ENCODE data around the gene PTPRG. TPM values are rescaled to one million over a fixed set of nuclear protein-coding genes. Genes with fewer than 3 reads are reported as not detected.

Gene PTPRG
- total RNA-seq, 1 experiment from 2014 or later, result 32.1 TPM

DNA sequence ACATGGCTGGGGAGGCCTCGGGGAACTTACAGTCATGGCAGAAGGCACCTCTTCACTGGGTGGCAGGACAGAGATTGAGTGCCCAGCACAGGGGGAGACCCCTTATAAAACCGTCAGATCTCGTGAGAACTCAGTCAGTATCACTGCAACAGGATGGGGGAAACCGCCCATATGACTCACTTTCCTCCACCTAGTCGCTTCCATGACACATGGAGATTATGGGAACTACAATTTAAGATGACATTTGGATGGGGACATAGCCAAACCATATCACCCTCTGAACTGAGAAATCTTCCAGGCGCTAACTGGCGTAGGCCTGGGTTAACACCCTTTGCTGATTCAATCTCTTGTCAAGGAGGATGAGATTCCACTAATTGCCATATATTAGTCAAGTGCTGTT is 419.7 kb downstream of the PTPRG start:
- RAD21 ChIA-PET (ENCODE audit: low non-redundant PET in 1 of 2, low total read pairs in 2 of 2, uncharacterized antibody in 2 of 2, unreplicated experiment in 2 of 2), result no interaction called here
- POLR2A ChIA-PET, result no interaction called here
- DNase-seq (ENCODE audit: low read depth, low spot score) (no peak), ATAC-seq (no peak)
- H3K36me3 ChIP-seq (ENCODE audit: control insufficient read depth in 1 of 2, insufficient read depth in 2 of 2, low read length in 2 of 2), result no peaks in the 10 kb centered on the region
- BruUV-seq (replicated peaks), result no TSS peak
- no peaks in the 10 kb centered on the region for H4K20me1 ChIP-seq (ENCODE audit: insufficient read depth)
- no peak overlapping the region for H3K9ac ChIP-seq (ENCODE audit: low read length)
- H3K27me3 ChIP-seq (ENCODE audit: insufficient read depth, low read length), result no peaks in the 10 kb centered on the region
- H2AFZ ChIP-seq (ENCODE audit: low read depth, low read length, poor library complexity, severe bottlenecking), result no peak overlapping the region
- H3K4me1 ChIP-seq (ENCODE audit: control insufficient read depth in 1 of 2, insufficient read depth in 2 of 2, low read length in 2 of 2), result peaks cover 0 to 15% of the 10 kb centered on the region in 2 experiments; a peak in 1 of 4 replicates
- no peaks in the 10 kb centered on the region; the same call in 1 of the 2 replicates for H3K79me2 ChIP-seq (ENCODE audit: insufficient read depth, low read length)
- intact Hi-C loops (cut with micrococcal nuclease), result no loop called here
- H3K4me3 ChIP-seq (replicated peaks in 1 of 2; ENCODE audit: low read depth in 1 of 2, low read length in 2 of 2), result no peak overlapping the region
- no peaks in the 10 kb centered on the region for H3K9me3 ChIP-seq (ENCODE audit: control insufficient read depth in 1 of 2, insufficient read depth in 1 of 2, low read depth in 1 of 2, low read length in 2 of 2)
- H3K27ac ChIP-seq (ENCODE audit: low read depth, low read length), result no peak overlapping the region
- H3K9me2 ChIP-seq (ENCODE audit: insufficient read depth), result no peaks in the 10 kb centered on the region
- CTCF ChIA-PET, result no interaction called here
- TF ChIP-seq EZH2 (IDR thresholded peaks at IDR 0.05), result no peak
- TF ChIP-seq EGR1 (IDR thresholded peaks at IDR 0.05; ENCODE audit: low read depth), result no peak
- H3K4me2 ChIP-seq (ENCODE audit: low read length), result no peak overlapping the region

DNA sequence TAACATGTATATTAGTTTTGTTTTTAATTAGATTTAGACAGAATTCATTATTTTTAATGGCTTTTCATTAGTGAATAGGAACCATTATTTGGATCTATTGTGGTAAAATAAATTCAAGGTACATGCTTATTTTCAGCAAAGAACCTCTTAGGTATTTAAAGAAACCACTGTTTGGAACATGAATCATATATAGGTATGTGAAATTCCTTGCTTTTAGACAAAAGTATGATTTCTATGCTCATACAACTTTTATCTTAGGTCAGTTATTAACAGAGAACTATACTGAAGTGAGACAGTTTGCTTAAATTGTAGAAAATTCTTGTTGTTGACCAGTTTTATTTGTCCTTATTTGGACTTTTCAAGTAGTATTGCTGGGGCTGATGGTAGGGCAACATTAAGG is 422.1 kb downstream of the PTPRG start:
- H3K9me2 ChIP-seq (ENCODE audit: insufficient read depth), result no peaks in the 10 kb centered on the region
- RAD21 ChIA-PET (ENCODE audit: low non-redundant PET in 1 of 2, low total read pairs in 2 of 2, uncharacterized antibody in 2 of 2, unreplicated experiment in 2 of 2), result no interaction called here
- H4K20me1 ChIP-seq (ENCODE audit: insufficient read depth), result no peaks in the 10 kb centered on the region
- no peaks in the 10 kb centered on the region for H3K79me2 ChIP-seq (ENCODE audit: insufficient read depth, low read length)
- CTCF ChIA-PET, result no interaction called here
- POLR2A ChIA-PET, result no interaction called here
- H3K4me3 ChIP-seq (replicated peaks in 1 of 2; ENCODE audit: low read depth in 1 of 2, low read length in 2 of 2), result no peak overlapping the region
- TF ChIP-seq ELF1 (IDR thresholded peaks at IDR 0.05; ENCODE audit: borderline replicate concordance, low read depth) (no peak), RAD21 (IDR thresholded peaks at IDR 0.05; ENCODE audit: low read depth) (no peak)
- TF ChIP-seq, protein P1, sequence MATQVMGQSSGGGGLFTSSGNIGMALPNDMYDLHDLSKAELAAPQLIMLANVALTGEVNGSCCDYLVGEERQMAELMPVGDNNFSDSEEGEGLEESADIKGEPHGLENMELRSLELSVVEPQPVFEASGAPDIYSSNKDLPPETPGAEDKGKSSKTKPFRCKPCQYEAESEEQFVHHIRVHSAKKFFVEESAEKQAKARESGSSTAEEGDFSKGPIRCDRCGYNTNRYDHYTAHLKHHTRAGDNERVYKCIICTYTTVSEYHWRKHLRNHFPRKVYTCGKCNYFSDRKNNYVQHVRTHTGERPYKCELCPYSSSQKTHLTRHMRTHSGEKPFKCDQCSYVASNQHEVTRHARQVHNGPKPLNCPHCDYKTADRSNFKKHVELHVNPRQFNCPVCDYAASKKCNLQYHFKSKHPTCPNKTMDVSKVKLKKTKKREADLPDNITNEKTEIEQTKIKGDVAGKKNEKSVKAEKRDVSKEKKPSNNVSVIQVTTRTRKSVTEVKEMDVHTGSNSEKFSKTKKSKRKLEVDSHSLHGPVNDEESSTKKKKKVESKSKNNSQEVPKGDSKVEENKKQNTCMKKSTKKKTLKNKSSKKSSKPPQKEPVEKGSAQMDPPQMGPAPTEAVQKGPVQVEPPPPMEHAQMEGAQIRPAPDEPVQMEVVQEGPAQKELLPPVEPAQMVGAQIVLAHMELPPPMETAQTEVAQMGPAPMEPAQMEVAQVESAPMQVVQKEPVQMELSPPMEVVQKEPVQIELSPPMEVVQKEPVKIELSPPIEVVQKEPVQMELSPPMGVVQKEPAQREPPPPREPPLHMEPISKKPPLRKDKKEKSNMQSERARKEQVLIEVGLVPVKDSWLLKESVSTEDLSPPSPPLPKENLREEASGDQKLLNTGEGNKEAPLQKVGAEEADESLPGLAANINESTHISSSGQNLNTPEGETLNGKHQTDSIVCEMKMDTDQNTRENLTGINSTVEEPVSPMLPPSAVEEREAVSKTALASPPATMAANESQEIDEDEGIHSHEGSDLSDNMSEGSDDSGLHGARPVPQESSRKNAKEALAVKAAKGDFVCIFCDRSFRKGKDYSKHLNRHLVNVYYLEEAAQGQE (IDR thresholded peaks at IDR 0.05; ENCODE audit: low read depth), result no peak
- ATAC-seq (no peak), DNase-seq (ENCODE audit: low read depth, low spot score) (no peak)
- H2AFZ ChIP-seq (ENCODE audit: low read depth, low read length, poor library complexity, severe bottlenecking), result no peak overlapping the region
- no peak overlapping the region for H3K9ac ChIP-seq (ENCODE audit: low read length)
- BruUV-seq (replicated peaks), result no TSS peak
- H3K27ac ChIP-seq (ENCODE audit: low read depth, low read length), result no peak overlapping the region
- H3K9me3 ChIP-seq (ENCODE audit: control insufficient read depth in 1 of 2, insufficient read depth in 1 of 2, low read depth in 1 of 2, low read length in 2 of 2), result no peaks in the 10 kb centered on the region
- intact Hi-C loops (cut with micrococcal nuclease), result no loop called here
- H3K4me1 ChIP-seq (ENCODE audit: control insufficient read depth in 1 of 2, insufficient read depth in 2 of 2, low read length in 2 of 2), result peaks cover 0 to 15% of the 10 kb centered on the region in 2 experiments; a peak in 1 of 4 replicates
- H3K36me3 ChIP-seq (ENCODE audit: control insufficient read depth in 1 of 2, insufficient read depth in 2 of 2, low read length in 2 of 2), result no peaks in the 10 kb centered on the region
- no peaks in the 10 kb centered on the region for H3K27me3 ChIP-seq (ENCODE audit: insufficient read depth, low read length)
- no peak overlapping the region for H3K4me2 ChIP-seq (ENCODE audit: low read length)
